H1 (cell line): ENCODE measurements around the gene RASGRP3. TPM values are rescaled to one million over a fixed set of nuclear protein-coding genes. Genes with fewer than 3 reads are reported as not detected.

Experiments used
- CTCF ChIA-PET: fragments of 300-600 bp; sonication (Branson Sonifier 250); formaldehyde crosslinking; loops from one replicate; lab custom pipeline; 2021; ENCODE audit not compliant: partially characterized antibody; lab: Charles Lee
- POLR2A ChIA-PET: fragments of 300-600 bp; sonication (Branson Sonifier 250); formaldehyde crosslinking; loops from one replicate; lab custom pipeline; 2021; ENCODE audit warnings: inconsistent platforms; ENCODE audit not compliant: partially characterized antibody; lab: Charles Lee
- DNase-seq, 2 experiments: peaks; one replicate each; pipeline versions ENCODE4 v3.0.0 to v3.0.0-alpha.2; 2010 to 2022; ENCODE audit warnings: low spot score in 2 of 2, low read depth in 1 of 2, mixed read lengths in 1 of 2
- FAIRE-seq: peaks from 2 replicates; lab custom pipeline; 2011; peaks lifted over from hg19 to GRCh38; lab: Jason Lieb, UNC
- H2AFZ ChIP-seq: 2 replicates; pipeline ENCODE4 v1.8.1; 2012; ENCODE audit warnings: low read length, inconsistent platforms
- H2AK5ac ChIP-seq: 2 replicates; pipeline ENCODE4 v1.6.1; 2013; ENCODE audit warnings: low read depth, low read length
- H2BK120ac ChIP-seq: replicated peaks from 2 replicates; pipeline ENCODE3; 2013; ENCODE audit warnings: low read depth, low read length, inconsistent platforms
- H2BK12ac ChIP-seq: 2 replicates; pipeline ENCODE4 v1.6.1; 2013; ENCODE audit warnings: low read depth, low read length
- H2BK15ac ChIP-seq: 2 replicates; pipeline ENCODE4 v1.6.1; 2013; ENCODE audit warnings: low read length
- H2BK20ac ChIP-seq: 2 replicates; pipeline ENCODE4 v1.6.1; 2013; ENCODE audit warnings: low read length
- H2BK5ac ChIP-seq: 2 replicates; pipeline ENCODE4 v1.6.1; 2013; ENCODE audit warnings: low read depth, low read length
- H3K14ac ChIP-seq: 2 replicates; pipeline ENCODE4 v1.6.1; 2013; ENCODE audit warnings: inconsistent platforms; ENCODE audit not compliant: insufficient read length
- H3K18ac ChIP-seq: 2 replicates; pipeline ENCODE4 v1.6.1; 2013; ENCODE audit warnings: low read length; ENCODE audit errors: extremely low read depth
- H3K23ac ChIP-seq: 2 replicates; pipeline ENCODE4 v1.6.1; 2013; ENCODE audit warnings: inconsistent platforms; ENCODE audit not compliant: insufficient read length
- H3K23me2 ChIP-seq: 2 replicates; pipeline ENCODE4 v1.6.1; 2013; ENCODE audit warnings: low read depth, low read length
- H3K27ac ChIP-seq: 2 replicates; pipeline ENCODE4 v1.6.1; 2011; ENCODE audit warnings: low read depth, low read length, inconsistent platforms
- H3K27me3 ChIP-seq, 4 experiments: replicated peaks in 1 of 4; 1 replicate in 1 of 4; 2 replicates in 3 of 4; pipeline versions ENCODE4 v1.6.1 to v1.8.1; 2011 to 2013; ENCODE audit warnings: low read length in 3 of 4, mild to moderate bottlenecking in 3 of 4, inconsistent platforms in 2 of 4, mixed read lengths in 2 of 4, moderate library complexity in 1 of 4; ENCODE audit not compliant: control insufficient read depth in 3 of 4, insufficient read depth in 3 of 4; ENCODE audit errors: extremely low read depth in 1 of 4
- H3K36me3 ChIP-seq, 4 experiments: 2 replicates each; pipeline versions ENCODE4 v1.6.1 to v1.8.1; 2011 to 2013; ENCODE audit warnings: mild to moderate bottlenecking in 4 of 4, low read length in 3 of 4, moderate library complexity in 2 of 4, control low read depth in 1 of 4, inconsistent platforms in 1 of 4; ENCODE audit not compliant: insufficient read depth in 4 of 4, control insufficient read depth in 2 of 4
- H3K4ac ChIP-seq: replicated peaks from 2 replicates; pipeline ENCODE3; 2013; ENCODE audit warnings: low read length, low read depth, mixed read lengths, inconsistent platforms; ENCODE audit not compliant: insufficient read length
- H3K4me1 ChIP-seq, 4 experiments: replicated peaks in 1 of 4; 1 replicate in 1 of 4; 2 replicates in 3 of 4; pipeline versions ENCODE4 v1.6.1 to v1.8.1; 2011 to 2013; ENCODE audit warnings: low read length in 3 of 4, inconsistent platforms in 2 of 4, mixed read lengths in 1 of 4; ENCODE audit not compliant: insufficient read depth in 4 of 4, control insufficient read depth in 3 of 4
- H3K4me2 ChIP-seq, 2 experiments: 2 replicates each; pipeline versions ENCODE4 v1.6.1 to v1.8.1; 2011 to 2013; ENCODE audit warnings: low read depth in 2 of 2, low read length in 2 of 2, control low read depth in 1 of 2, inconsistent platforms in 1 of 2, mild to moderate bottlenecking in 1 of 2; ENCODE audit not compliant: insufficient read depth in 1 of 2
- H3K4me3 ChIP-seq, 4 experiments: fragments of 200-600, 300-600 bp in 1 of 4; sonication (generic), shearing (Covaris generic), sonication (Bioruptor Twin) in 1 of 4; 2 replicates each; pipeline versions ENCODE4 v1.5.1 to v1.8.1; 2011 to 2016; ENCODE audit warnings: low read length in 4 of 4, low read depth in 3 of 4, control low read depth in 2 of 4, inconsistent platforms in 2 of 4, mild to moderate bottlenecking in 2 of 4, mixed read lengths in 1 of 4, moderate library complexity in 1 of 4; ENCODE audit not compliant: insufficient read depth in 2 of 4; ENCODE audit errors: extremely low read depth in 1 of 4
- H3K56ac ChIP-seq: replicated peaks from 2 replicates; pipeline ENCODE3; 2013; ENCODE audit warnings: low read depth, mild to moderate bottlenecking, mixed read lengths, low read length, inconsistent platforms; ENCODE audit not compliant: insufficient read length
- H3K79me1 ChIP-seq: 2 replicates; pipeline ENCODE4 v1.6.1; 2013; ENCODE audit warnings: low read depth, low read length, control low read depth
- H3K79me2 ChIP-seq, 2 experiments: 2 replicates each; pipeline versions ENCODE4 v1.6.1 to v1.8.1; 2012 to 2013; ENCODE audit warnings: low read length in 2 of 2, mild to moderate bottlenecking in 2 of 2, inconsistent platforms in 1 of 2; ENCODE audit not compliant: insufficient read depth in 2 of 2, control insufficient read depth in 1 of 2
- H3K9ac ChIP-seq, 4 experiments: replicated peaks in 1 of 4; 1 replicate in 1 of 4; 2 replicates in 3 of 4; pipeline versions ENCODE4 v1.6.1 to v1.8.1; 2011 to 2013; ENCODE audit warnings: low read depth in 3 of 4, low read length in 3 of 4, control low read depth in 2 of 4, mild to moderate bottlenecking in 2 of 4, moderate library complexity in 2 of 4, inconsistent platforms in 1 of 4; ENCODE audit errors: extremely low read depth in 1 of 4
- H3K9me3 ChIP-seq, 2 experiments: 2 replicates each; pipeline versions ENCODE4 v1.6.1 to v1.8.1; 2012 to 2013; ENCODE audit warnings: mild to moderate bottlenecking in 2 of 2, moderate library complexity in 2 of 2, control low read depth in 1 of 2, inconsistent platforms in 1 of 2, low read depth in 1 of 2, low read length in 1 of 2, mixed read lengths in 1 of 2; ENCODE audit not compliant: insufficient read depth in 2 of 2
- H4K20me1 ChIP-seq, 2 experiments: replicated peaks in 1 of 2; 2 replicates each; pipeline versions ENCODE3 to v1.8.1; 2011 to 2013; ENCODE audit warnings: inconsistent platforms in 2 of 2, low read length in 2 of 2, mild to moderate bottlenecking in 1 of 2; ENCODE audit not compliant: insufficient read depth in 2 of 2, control insufficient read depth in 1 of 2
- H4K5ac ChIP-seq: 2 replicates; pipeline ENCODE4 v1.6.1; 2013; ENCODE audit warnings: low read length, low read depth, mixed read lengths, inconsistent platforms; ENCODE audit not compliant: insufficient read length
- H4K8ac ChIP-seq: 2 replicates; pipeline ENCODE4 v1.8.0; 2013; ENCODE audit warnings: mild to moderate bottlenecking, moderate library complexity, low read length, inconsistent platforms; ENCODE audit not compliant: insufficient read depth; ENCODE audit errors: extremely low read depth
- H4K91ac ChIP-seq: replicated peaks from 2 replicates; pipeline ENCODE3; 2013; ENCODE audit warnings: low read length, mixed read lengths, inconsistent platforms; ENCODE audit not compliant: insufficient read length
- EZH2 ChIP-seq: fragments of 200-600 bp; sonication (generic); IDR thresholded peaks from 2 replicates; pipeline ENCODE4 v1.7.1; 2012; ENCODE audit warnings: low read depth, mild to moderate bottlenecking, moderate library complexity, low read length, inconsistent platforms; ENCODE audit not compliant: severe bottlenecking
- TBP ChIP-seq: IDR thresholded peaks from 2 replicates; pipeline ENCODE4 v1.6.1; 2011; ENCODE audit warnings: low read depth, low read length, improper control_type of control experiment
- WGBS, 2 experiments: shearing (Covaris generic) in 1 of 2; methylation state at CpG; one replicate each; pipeline versions ENCODE4 v1.1.6 to v1.1.7; 2013 to 2015; ENCODE audit warnings: low lambda C conversion rate in 2 of 2, mixed read lengths in 2 of 2, inconsistent platforms in 1 of 2, low coverage in 1 of 2, missing lambda C conversion rate in 1 of 2; ENCODE audit not compliant: insufficient replicate concordance in 2 of 2, insufficient coverage in 1 of 2, insufficient read length in 1 of 2; ENCODE audit errors: extremely low coverage in 1 of 2, missing lambda C conversion rate in 1 of 2; 5-methylcytosine and 5-hydroxymethylcytosine counted together
- polyA plus RNA-seq, 7 experiments: library from polyadenylated mRNA; depleted of rRNA in 3 of 7; stranded (reverse) in 5 of 7; unstranded in 2 of 7; fragments of >200 nt in 5 of 7; fragments of 200-250 nt in 2 of 7; gene quantifications; 1 replicate in 5 of 7; 2 replicates in 1 of 7; 4 replicates in 1 of 7; pipeline versions ENCODE4 v1.2.1 to v1.2.3, GENCODE V29; 2011 to 2013; ENCODE audit warnings: missing spikeins in 2 of 7, mixed read lengths in 2 of 7
- total RNA-seq: library from RNA; stranded (reverse); fragmentation: NEBNext Ultra II Directional; extraction: Animal tissue kit (Norgen Biotek cat#: 25700); gene quantifications from 2 replicates; pipeline ENCODE4 v1.2.1, GENCODE V29; 2021

RASGRP3 gene
- total and polyA plus RNA-seq, 2 of the 8 experiments (the other 6 are each of a cell fraction or from before 2014, with no cell fraction given) = 0.06 TPM; not detected in 1

GRCh38 chr2:33478968-33479731, 2.7 kb downstream of the RASGRP3 start:
- FAIRE-seq (no peak), DNase-seq (no peak)
- H3K4me1 ChIP-seq = peaks cover 0 to 8% (median 6%) of the 10 kb centered on the region in 4 experiments; a peak in 5 of 7 replicates
- no peak overlapping the region for H2AK5ac ChIP-seq
- no peak overlapping the region for H3K4ac ChIP-seq
- no peak overlapping the region for H3K18ac ChIP-seq
- no peaks in the 10 kb centered on the region for H3K9me3 ChIP-seq
- H2BK20ac ChIP-seq = no peak overlapping the region
- no peaks in the 10 kb centered on the region for H3K79me2 ChIP-seq
- H2BK12ac ChIP-seq = no peak overlapping the region
- CTCF ChIA-PET = interaction anchor here (0.9 to 1.2 kb wide), 4 partner anchors 11 to 62 kb away, joined by 3 read pairs; no protein-coding TSS in a partner anchor
- H3K9ac ChIP-seq = no peak overlapping the region
- no peak overlapping the region for H3K56ac ChIP-seq
- H4K91ac ChIP-seq = no peak overlapping the region
- H3K4me2 ChIP-seq = no peak overlapping the region
- no peak overlapping the region for H4K8ac ChIP-seq
- H2AFZ ChIP-seq = no peak overlapping the region
- no peak overlapping the region for H4K5ac ChIP-seq
- H3K23me2 ChIP-seq = no peaks in the 10 kb centered on the region; the same call in 1 of the 2 replicates
- no peaks in the 10 kb centered on the region for H3K36me3 ChIP-seq
- H2BK120ac ChIP-seq = no peak overlapping the region
- no peaks in the 10 kb centered on the region; a peak in 1 of 7 replicates for H3K27me3 ChIP-seq
- H3K23ac ChIP-seq = no peak overlapping the region
- no peaks in the 10 kb centered on the region for H4K20me1 ChIP-seq
- no peak overlapping the region for H3K27ac ChIP-seq
- H3K79me1 ChIP-seq = no peaks in the 10 kb centered on the region
- 91% methylated on average over 9 of the region's 9 CpGs; no CpG with 5 or more reads in 1 of the 2 experiments for WGBS, 2 experiments
- no peak overlapping the region for H3K14ac ChIP-seq
- POLR2A ChIA-PET = no interaction called here
- no peak overlapping the region for H2BK15ac ChIP-seq
- H2BK5ac ChIP-seq = no peak overlapping the region
- H3K4me3 ChIP-seq = no peak overlapping the region
- TF ChIP-seq TBP (no peak), EZH2 (no peak)
